SU-DHL-6 (cell line): Measurements from ENCODE around the gene HM13.

ENCODE experiments used
- H2AFZ ChIP-seq: fragments of 200-600 bp; sonication (generic); 2 replicates; pipeline ENCODE4 v1.6.1; 2014; ENCODE audit warnings: low read depth, mild to moderate bottlenecking, moderate library complexity, mixed read lengths, antibody characterized with exemption, low read length; ENCODE audit not compliant: severe bottlenecking
- H3F3A ChIP-seq: fragments of 200-600 bp; shearing (Covaris generic); 2 replicates; pipeline ENCODE4 v1.6.0; 2016; ENCODE audit warnings: antibody characterized with exemption, mild to moderate bottlenecking; ENCODE audit not compliant: insufficient read depth
- H3K27ac ChIP-seq: fragments of 200-600 bp; sonication (generic); 2 replicates; pipeline ENCODE4 v1.5.1; 2016; ENCODE audit warnings: low read depth, mild to moderate bottlenecking, low read length, moderate library complexity, mixed read lengths
- H3K27me3 ChIP-seq: fragments of 200-600 bp; sonication (generic), shearing (Covaris generic); 2 replicates; pipeline ENCODE4 v1.6.0; 2014; ENCODE audit warnings: mild to moderate bottlenecking, low read length
- H3K36me3 ChIP-seq: fragments of 200-600 bp; sonication (generic); 2 replicates; pipeline ENCODE4 v1.6.1; 2014; ENCODE audit warnings: mild to moderate bottlenecking, low read length, mixed read lengths
- H3K4me2 ChIP-seq: fragments of 300-600, 200-600 bp; shearing (Covaris generic), sonication (generic); 2 replicates; pipeline ENCODE4 v1.6.0; 2014; ENCODE audit warnings: low read length, low read depth, mild to moderate bottlenecking; ENCODE audit not compliant: poor library complexity, severe bottlenecking
- H3K4me3 ChIP-seq: fragments of 200-600 bp; sonication (generic); 2 replicates; pipeline ENCODE4 v1.5.1; 2014; ENCODE audit warnings: antibody characterized with exemption, low read length, mild to moderate bottlenecking, mixed read lengths; ENCODE audit not compliant: insufficient read depth, poor library complexity, severe bottlenecking
- H3K79me2 ChIP-seq: fragments of 200-600 bp; sonication (generic); 2 replicates; pipeline ENCODE4 v1.6.1; 2014; ENCODE audit warnings: mild to moderate bottlenecking, low read length, moderate library complexity; ENCODE audit not compliant: insufficient read depth
- H3K9ac ChIP-seq: fragments of 200-600 bp; sonication (generic); 2 replicates; pipeline ENCODE4 v1.7.0; 2014; ENCODE audit warnings: mild to moderate bottlenecking, low read length
- H3K9me2 ChIP-seq: fragments of 200-600 bp; sonication (generic); replicated peaks from 2 replicates; pipeline ENCODE4 v1.6.1; 2014; ENCODE audit warnings: low read length; ENCODE audit not compliant: insufficient read depth
- H3K9me3 ChIP-seq: fragments of 200-600 bp; sonication (generic); 2 replicates; pipeline ENCODE4 v1.6.1; 2014; ENCODE audit warnings: low read length, mixed read lengths; ENCODE audit not compliant: insufficient read depth
- H4K20me1 ChIP-seq: fragments of 200-600 bp; sonication (generic); 2 replicates; pipeline ENCODE4 v1.6.1; 2014; ENCODE audit warnings: low read depth, mild to moderate bottlenecking, antibody characterized with exemption, low read length, moderate library complexity, mixed read lengths
- CTCF ChIP-seq: fragments of 200-600 bp; sonication (generic); IDR thresholded peaks from one replicate; pipeline ENCODE4 v1.5.1; 2017; ENCODE audit warnings: antibody characterized with exemption, mild to moderate bottlenecking, low read length, moderate library complexity; ENCODE audit not compliant: insufficient read depth, poor library complexity, severe bottlenecking
- EZH2phosphoT487 ChIP-seq: fragments of 200-600 bp; sonication (generic), shearing (Covaris generic); conservative IDR thresholded peaks from 2 replicates; pipeline ENCODE4 v1.6.1; 2018; ENCODE audit warnings: mild to moderate bottlenecking, antibody characterized with exemption, low read length, moderate library complexity, mixed read lengths

Gene HM13

GRCh38 chr20:31603822-31604566 is 89.8 kb downstream of the HM13 start:
- Histone ChIP-seq H3K9me3 (no peaks in the 10 kb centered on the region), H3K79me2 (no peaks in the 10 kb centered on the region), H3K9me2 (no peaks in the 10 kb centered on the region), H3K36me3 (no peaks in the 10 kb centered on the region), H3K4me3 (peak overlapping the region; percentile 67), H3K4me2 (peak overlapping the region; percentile 93), H3K9ac (peak overlapping the region; percentile 64), H4K20me1 (no peaks in the 10 kb centered on the region), H3F3A (peaks cover 13% of the 10 kb centered on the region), H3K27ac (peak overlapping the region; percentile 63), H3K27me3 (no peaks in the 10 kb centered on the region; the same call in 1 of the 2 replicates), H2AFZ (peak overlapping the region; percentile 38)
- TF ChIP-seq CTCF, result no peak
- no peak for TF ChIP-seq EZH2phosphoT487

- Histone ChIP-seq H2AFZ (peak overlapping the region; percentile 38), H3K27ac (peak overlapping the region; percentile 63), H3F3A (peaks cover 13% of the 10 kb centered on the region)
Measured at GRCh38 chr20:31604567-31605030, 90.4 kb downstream of the HM13 start.

GRCh38 chr20:31605031-31605901 is 91.0 kb downstream of the HM13 start, which contains the start of gene ID1:
TSS of gene ID1 (plus strand) at chr20:31605289. CDS start at chr20:31605388, 99 bp downstream.
- peak within 1 kb of the TSS; percentile 64 for H3K9ac ChIP-seq
- H3K4me3 ChIP-seq, result peak within 1 kb of the TSS; percentile 67
- H3F3A ChIP-seq, result peaks cover 13% of the 10 kb centered on the region
- no peaks in the 10 kb centered on the region for H3K79me2 ChIP-seq
- H2AFZ ChIP-seq, result peak within 1 kb of the TSS; percentile 46
- H4K20me1 ChIP-seq, result no peaks in the 10 kb centered on the region
- H3K9me2 ChIP-seq, result no peaks in the 10 kb centered on the region
- peak within 1 kb of the TSS; percentile 63 for H3K27ac ChIP-seq
- H3K4me2 ChIP-seq, result peak within 1 kb of the TSS; percentile 93
- no peaks in the 10 kb centered on the region; the same call in 1 of the 2 replicates for H3K27me3 ChIP-seq
- no peaks in the 10 kb centered on the region for H3K36me3 ChIP-seq
- TF ChIP-seq EZH2phosphoT487, result no peak
- no peak for TF ChIP-seq CTCF
- H3K9me3 ChIP-seq, result no peaks in the 10 kb centered on the region

More at GRCh38 chr20:31604567-31605030, 90.4 kb downstream of the HM13 start:
- no peaks in the 10 kb centered on the region for H3K9me3 ChIP-seq
- peak overlapping the region; percentile 67 for H3K4me3 ChIP-seq
- H3K4me2 ChIP-seq, result peak overlapping the region; percentile 93
- H3K79me2 ChIP-seq, result no peaks in the 10 kb centered on the region
- H3K27me3 ChIP-seq, result no peaks in the 10 kb centered on the region; the same call in 1 of the 2 replicates
- H3K9ac ChIP-seq, result peak overlapping the region; percentile 64
- H4K20me1 ChIP-seq, result no peaks in the 10 kb centered on the region
- no peaks in the 10 kb centered on the region for H3K36me3 ChIP-seq
- H3K9me2 ChIP-seq, result no peaks in the 10 kb centered on the region
- TF ChIP-seq CTCF, result no peak
- TF ChIP-seq EZH2phosphoT487, result no peak
